ENCODE measurements around the gene SLC9A9.

Gene SLC9A9

DNA sequence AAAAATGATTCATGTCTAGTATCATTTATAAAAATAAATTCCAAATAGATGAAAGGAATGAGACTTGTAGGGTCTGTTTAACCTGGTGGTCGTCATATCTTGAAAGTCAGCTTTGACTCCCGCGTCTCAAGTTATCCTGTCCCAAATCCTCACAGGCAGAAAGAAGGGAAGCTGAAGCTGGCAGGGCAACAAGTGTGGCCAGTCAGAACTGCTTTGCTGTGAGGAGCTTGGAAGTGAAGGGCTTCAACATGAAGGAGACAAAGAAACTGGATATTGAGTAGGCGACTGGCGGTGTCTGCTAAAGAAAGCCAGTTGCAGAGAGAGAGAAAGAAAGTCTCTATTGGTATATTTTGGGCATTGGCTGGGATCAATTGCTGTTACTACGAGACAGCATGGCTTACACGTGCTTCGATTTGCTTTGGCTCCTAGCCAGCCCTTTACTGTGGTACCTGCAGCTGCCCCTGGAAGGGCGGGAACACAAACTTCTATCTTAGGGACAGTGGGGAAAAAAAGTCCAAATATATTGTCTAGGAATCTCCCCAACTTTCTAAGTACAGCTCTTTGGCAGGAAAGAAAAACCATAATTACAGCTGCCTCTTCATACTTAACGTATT is 621.5 kb downstream of the SLC9A9 start:
- DNase-seq = no peak

DNA sequence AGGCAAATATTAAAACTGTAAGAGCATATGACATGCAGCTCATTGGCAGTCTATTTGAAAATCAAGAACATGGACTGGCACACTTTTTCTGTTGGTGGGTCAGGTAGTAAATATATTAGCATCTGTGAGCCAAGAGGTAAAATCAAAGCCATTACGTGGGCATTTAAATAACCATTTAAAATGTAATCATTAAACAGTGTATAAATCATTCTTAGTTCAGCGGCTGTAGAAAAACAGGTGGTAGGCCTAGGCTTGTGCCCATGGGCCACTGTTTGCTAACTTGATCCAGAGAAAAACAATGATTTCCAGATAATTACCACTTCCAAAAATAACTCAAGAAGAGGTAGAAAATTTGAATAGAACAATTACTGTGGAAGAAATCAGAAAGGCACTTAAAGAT is 623.6 kb downstream of the SLC9A9 start:
- DNase-seq = no peak

DNA sequence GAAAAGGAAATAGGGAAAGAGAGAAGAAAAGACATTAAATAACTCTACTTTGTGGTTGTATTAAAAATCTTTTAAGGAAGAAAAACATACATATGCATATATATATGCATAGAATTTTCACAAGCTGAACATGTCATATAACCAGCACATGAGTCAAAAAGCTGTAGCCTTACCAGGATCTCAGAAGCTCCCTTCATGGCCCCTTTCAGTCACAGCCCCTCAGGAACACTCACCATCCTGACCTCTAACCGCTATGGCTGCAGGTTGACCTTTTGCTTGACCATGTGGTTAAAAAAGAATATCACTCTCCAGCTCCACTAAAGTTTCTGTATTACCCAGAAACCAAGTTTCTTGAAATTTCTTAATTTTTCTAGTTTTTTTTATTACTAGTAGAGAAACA is 625.3 kb downstream of the SLC9A9 start:
- no peak for DNase-seq

DNA sequence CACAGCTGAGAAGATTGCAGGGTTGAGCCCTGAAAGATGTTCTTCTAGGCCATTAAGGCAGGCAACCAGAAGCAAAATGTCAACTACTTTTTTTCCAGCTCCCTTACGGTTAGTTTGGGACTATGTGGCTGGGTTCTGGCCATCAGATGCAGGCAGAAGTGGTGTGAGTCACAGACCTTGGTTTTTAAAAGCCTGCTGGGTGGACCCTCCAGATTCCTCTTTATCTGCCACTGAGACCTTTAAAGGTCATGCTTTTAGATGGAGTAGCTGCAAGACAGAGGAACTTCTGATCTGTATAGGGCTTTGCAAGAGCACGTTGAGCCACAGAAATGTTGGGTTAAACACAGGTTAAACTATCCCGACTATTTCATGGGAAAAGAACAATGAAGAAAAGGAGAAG is 625.8 kb downstream of the SLC9A9 start:
- no peak for DNase-seq

DNA sequence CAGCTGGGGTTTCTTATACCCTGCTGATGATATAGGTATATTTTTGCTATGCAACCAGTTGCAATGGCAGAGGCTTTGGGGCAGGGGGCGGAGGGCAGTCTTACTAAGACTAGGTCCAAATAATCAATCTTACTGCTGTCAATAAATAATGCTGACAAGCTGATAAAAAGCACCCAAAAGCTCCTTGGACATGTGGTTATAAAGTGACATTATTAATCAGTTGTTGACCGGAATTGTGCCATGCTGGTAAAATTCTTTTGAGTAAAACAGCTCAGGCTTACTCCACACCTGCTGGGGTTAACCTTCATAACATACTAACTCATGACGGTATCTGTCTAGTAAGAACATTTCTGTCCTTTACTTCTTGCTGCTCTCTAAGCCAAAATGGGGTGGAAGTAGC is 626.8 kb downstream of the SLC9A9 start:
- DNase-seq = no peak

DNA sequence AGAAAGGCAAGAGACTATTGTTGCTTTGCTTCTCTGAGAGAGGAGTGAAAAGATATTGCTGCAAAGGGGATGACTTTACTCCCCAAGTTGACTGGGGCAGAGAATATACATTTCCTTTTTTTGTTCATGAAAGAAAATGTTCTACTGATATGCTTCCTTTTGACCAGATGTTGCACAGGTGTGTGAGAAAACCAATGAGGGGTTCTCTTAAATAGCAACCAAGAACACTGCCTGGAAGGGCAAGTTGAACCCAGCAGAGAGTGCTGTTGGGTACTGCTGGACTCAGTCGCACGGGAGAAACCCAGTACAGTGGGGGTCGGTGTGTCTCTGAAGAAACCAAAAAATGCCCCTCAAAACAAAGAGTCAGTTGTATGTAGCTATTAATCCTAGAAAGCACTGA is 627.5 kb downstream of the SLC9A9 start:
- no peak for DNase-seq

DNA sequence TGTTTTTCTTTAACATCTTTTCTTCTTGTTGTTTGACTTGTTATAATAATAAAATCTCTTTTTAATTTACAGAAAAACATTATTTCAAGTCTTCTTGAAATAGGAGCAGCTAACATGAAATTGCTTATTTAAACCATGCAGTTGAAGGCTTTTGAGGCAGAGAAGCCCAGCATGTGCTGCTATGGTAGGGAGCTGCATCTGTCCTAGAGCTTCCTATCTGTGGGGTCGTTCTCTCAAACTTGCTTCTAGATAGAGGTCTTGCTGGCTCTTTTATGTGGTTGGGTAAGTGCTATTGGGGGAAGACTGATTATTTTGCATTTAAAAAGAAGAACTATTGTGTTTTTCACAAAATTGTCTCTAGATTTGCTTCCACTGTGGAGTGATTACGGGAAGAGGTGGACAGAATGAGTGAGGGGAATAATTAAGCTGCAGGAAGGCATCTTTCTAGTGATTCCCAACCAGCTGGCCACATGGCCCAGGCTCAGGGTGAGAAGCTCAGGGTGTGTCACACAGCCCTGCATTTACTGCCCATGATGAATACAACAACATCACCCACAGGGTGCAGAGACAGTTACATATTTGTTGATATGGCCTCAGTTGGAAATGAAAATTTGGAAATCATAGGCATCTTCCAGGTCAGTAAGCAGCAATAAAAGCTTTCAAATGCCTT is 630.0 kb downstream of the SLC9A9 start:
- DNase-seq = no peak

DNA sequence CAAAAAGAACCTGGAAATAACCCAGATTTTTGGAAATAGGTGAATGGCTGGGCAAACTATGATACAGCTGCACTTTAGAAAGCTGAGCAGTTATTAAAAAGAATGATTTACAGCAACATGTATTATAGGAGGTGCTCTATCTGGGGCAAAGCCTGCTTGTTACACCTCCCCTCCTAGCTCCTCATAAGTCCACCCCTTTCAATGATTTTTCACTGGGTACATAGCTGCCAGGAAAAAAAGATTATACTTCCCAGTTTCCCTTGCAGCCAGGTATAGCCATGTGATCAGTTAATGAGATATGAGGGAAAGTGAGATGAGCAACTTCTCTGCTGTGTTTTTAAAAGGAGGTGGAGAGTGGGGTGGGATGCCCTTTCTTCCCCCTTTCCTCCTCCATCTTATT is 631.0 kb downstream of the SLC9A9 start:
- DNase-seq = no peak

DNA sequence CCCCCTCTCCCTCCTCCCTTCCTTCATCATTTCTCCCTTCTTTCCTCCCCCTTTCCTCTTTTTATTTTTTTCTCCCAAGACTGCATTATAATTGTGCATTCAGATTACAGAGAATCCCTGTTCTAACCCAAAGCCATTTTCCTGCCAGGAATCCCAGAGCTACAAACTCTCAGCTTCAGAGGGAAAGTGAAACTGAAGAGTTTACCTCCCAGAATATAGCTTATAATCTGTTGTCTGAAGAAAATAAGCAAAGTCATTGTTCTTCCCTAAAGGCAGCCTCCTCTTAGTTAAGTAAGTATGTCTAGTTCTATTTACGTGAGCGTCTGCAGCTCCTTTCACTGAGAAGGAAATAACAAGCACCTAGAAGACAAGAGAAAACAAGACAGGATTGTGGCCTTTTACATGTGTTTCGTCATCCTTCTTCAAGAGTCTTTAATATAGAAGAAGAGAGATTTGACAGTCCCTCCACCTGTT is 631.5 kb downstream of the SLC9A9 start:
- no peak for DNase-seq

Measured in activated T-cell treated with anti-CD3 and anti-CD28 coated beads, Interleukin-2, amount 50 U/mL, for 48 hours (primary cell).